ENCODE data around the gene SRSF12. TPM values are rescaled to one million over a fixed set of nuclear protein-coding genes. Genes with fewer than 3 reads are reported as not detected.
A peak's percentile ranks its signal among the peaks of the same experiment; 100 is the strongest.
"Not testable (repeated sequence)": the region's sequence is repeated elsewhere in the genome, so short reads cannot be mapped to it uniquely, and the experiment has no call there.

The SRSF12 gene
- total RNA-seq, 1 donor from 2014 or later, result 0.53 TPM

DNA sequence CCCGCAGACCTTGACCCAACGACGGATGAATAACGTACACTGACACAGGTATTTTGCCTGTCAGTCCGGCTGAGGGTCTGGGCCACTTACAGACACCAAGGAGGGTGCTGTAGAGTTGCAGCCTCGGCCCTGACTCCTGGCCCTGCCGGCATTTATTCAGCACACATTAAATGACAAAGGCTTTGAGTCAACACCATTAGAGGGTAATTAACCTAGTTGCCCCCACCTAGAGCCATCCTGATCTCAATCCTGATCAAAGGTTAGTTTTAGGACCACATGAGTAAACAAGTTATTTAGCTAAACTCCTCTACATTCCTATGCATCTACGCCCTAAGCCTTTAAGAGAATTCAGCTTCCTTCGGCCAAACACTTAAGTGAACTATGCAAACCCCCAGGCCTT is 16.1 kb upstream of the SRSF12 start:
- Histone ChIP-seq H3K27me3 (no peaks in the 10 kb centered on the region), H3K27ac (no peak overlapping the region), H3K4me3 (no peak overlapping the region), H3K36me3 (no peaks in the 10 kb centered on the region), H3K9me3 (no peaks in the 10 kb centered on the region), H3K4me1 (peaks cover 0 to 7% of the 10 kb centered on the region in 2 donors)
- intact Hi-C loops (cut with DNase I), result no loop called here
- no peak for DNase-seq (ENCODE audit: low spot score in 2 of 2)
- TF ChIP-seq CTCF (IDR thresholded peaks at IDR 0.05), result no peak

DNA sequence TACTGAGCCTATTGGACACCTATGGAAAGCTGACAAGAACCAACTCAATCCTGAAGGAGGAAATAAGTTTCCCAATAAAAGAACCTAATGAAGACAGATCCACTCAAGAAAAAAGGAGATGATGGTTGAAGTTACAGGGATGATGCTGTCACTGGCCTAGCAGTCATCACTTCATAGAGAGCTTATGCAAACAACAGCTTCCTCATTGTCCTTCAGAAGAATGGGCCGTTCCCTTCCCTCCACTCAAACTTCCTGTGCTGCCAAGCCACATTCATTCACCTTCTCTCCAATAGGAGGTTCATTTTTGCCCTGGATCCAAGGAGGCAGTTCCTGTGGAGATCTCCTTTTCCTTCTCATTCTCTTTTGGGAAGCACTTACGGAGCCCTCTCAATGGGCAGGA is 14.2 kb upstream of the SRSF12 start:
- Histone ChIP-seq H3K9me3 (no peaks in the 10 kb centered on the region), H3K27ac (no peak overlapping the region), H3K4me3 (no peak overlapping the region), H3K4me1 (no peaks in the 10 kb centered on the region), H3K36me3 (no peaks in the 10 kb centered on the region), H3K27me3 (no peaks in the 10 kb centered on the region)
- no peak for TF ChIP-seq CTCF (IDR thresholded peaks at IDR 0.05)
- intact Hi-C loops (cut with DNase I), result no loop called here
- no peak for DNase-seq (ENCODE audit: low spot score in 2 of 2)

- intact Hi-C loops (cut with DNase I), result no loop called here
- no peaks in the 10 kb centered on the region for H3K4me1 ChIP-seq
- no peak for DNase-seq (ENCODE audit: low spot score in 2 of 2)
- no peak for TF ChIP-seq CTCF (IDR thresholded peaks at IDR 0.05)
- H3K36me3 ChIP-seq, result no peaks in the 10 kb centered on the region
- H3K9me3 ChIP-seq, result no peaks in the 10 kb centered on the region
- H3K27ac ChIP-seq, result no peak overlapping the region
- H3K4me3 ChIP-seq, result no peak overlapping the region
- no peaks in the 10 kb centered on the region for H3K27me3 ChIP-seq
These were observed 13.7 kb upstream of the SRSF12 start for GRCh38 chr6:89131599-89131998.

- H3K4me1 ChIP-seq; DNase-seq (ENCODE audit: low spot score in 2 of 2); H3K36me3 ChIP-seq; intact Hi-C loops (cut with DNase I); H3K4me3 ChIP-seq; H3K9me3 ChIP-seq; H3K27ac ChIP-seq; H3K27me3 ChIP-seq: not testable (repeated sequence)
These were observed 10.4 kb upstream of the SRSF12 start for GRCh38 chr6:89128256-89128671.

- Histone ChIP-seq H3K27ac (no peak overlapping the region), H3K4me1 (peaks cover 0 to 7% of the 10 kb centered on the region in 2 donors), H3K9me3 (no peaks in the 10 kb centered on the region), H3K4me3 (no peak overlapping the region), H3K36me3 (no peaks in the 10 kb centered on the region), H3K27me3 (no peaks in the 10 kb centered on the region)
- TF ChIP-seq CTCF (IDR thresholded peaks at IDR 0.05), result peak in 2 of 3 experiments; percentile 48 to 65
- DNase-seq (ENCODE audit: low spot score in 2 of 2), result no peak
- intact Hi-C loops (cut with DNase I), result loop anchor here (1.0 kb wide), 2 partner anchors 120 to 140 kb away; no protein-coding TSS in a partner anchor
These were observed 4.8 kb upstream of the SRSF12 start for GRCh38 chr6:89122625-89123024.

DNA sequence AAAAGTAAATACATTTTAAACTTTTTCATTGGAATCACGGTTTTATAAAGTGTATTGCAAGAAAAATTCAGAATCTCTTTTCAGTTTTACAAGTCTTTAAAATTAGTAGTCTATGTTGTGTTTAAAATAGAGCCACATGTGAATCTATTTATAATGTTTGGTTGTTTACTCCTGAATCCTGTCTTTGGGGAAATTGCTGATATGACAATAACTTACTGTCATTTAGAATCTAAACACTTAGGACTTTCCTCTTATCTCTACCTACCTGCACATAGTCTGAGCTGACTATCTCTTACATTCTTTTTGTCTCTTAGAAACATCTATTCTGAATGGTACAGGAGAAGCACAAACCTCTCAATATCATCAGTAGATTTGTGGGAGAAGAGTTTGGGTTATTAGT is 4.1 kb upstream of the SRSF12 start:
- peaks cover 0 to 7% of the 10 kb centered on the region in 2 donors for H3K4me1 ChIP-seq
- H3K36me3 ChIP-seq, result no peaks in the 10 kb centered on the region
- no peak for DNase-seq (ENCODE audit: low spot score in 2 of 2)
- H3K27ac ChIP-seq, result no peak overlapping the region
- no peaks in the 10 kb centered on the region for H3K27me3 ChIP-seq
- H3K4me3 ChIP-seq, result no peak overlapping the region
- intact Hi-C loops (cut with DNase I), result loop anchor here (1.0 kb wide), 2 partner anchors 120 to 140 kb away; no protein-coding TSS in a partner anchor
- no peaks in the 10 kb centered on the region for H3K9me3 ChIP-seq
- TF ChIP-seq CTCF (IDR thresholded peaks at IDR 0.05), result no peak

Data from ascending aorta (tissue), 2 donors.